Ovary (tissue), 9 donors: ENCODE measurements around the gene CYTIP. TPM values are rescaled to one million over a fixed set of nuclear protein-coding genes. Genes with fewer than 3 reads are reported as not detected.

Source experiments
- DNase-seq, 5 donors: peaks; one replicate each; pipeline ENCODE4 v3.0.0-alpha.2; 2019 to 2020
- H3K27ac ChIP-seq, 2 donors: fragments of 200-600 bp; one replicate each; pipeline versions ENCODE4 v1.5.1 to v1.8.0; 2019 to 2022
- H3K27me3 ChIP-seq: fragments of 200-600 bp; one replicate; pipeline ENCODE4 v1.8.0; 2022
- H3K36me3 ChIP-seq: fragments of 200-600 bp; sonication (generic); one replicate; pipeline ENCODE4 v1.5.1; 2019
- H3K4me1 ChIP-seq: one replicate; pipeline ENCODE4 v1.8.1; 2013; ENCODE audit warnings: mild to moderate bottlenecking, moderate library complexity; ENCODE audit not compliant: insufficient read depth
- H3K4me3 ChIP-seq: fragments of 200-600 bp; sonication (generic); one replicate; pipeline ENCODE4 v1.5.1; 2017
- H3K9me3 ChIP-seq, 2 donors: fragments of 200-600 bp in 1 of 2; sonication (generic) in 1 of 2; one replicate each; pipeline versions ENCODE4 v1.5.1 to v1.8.1; 2013 to 2019; ENCODE audit warnings: mild to moderate bottlenecking in 1 of 2, moderate library complexity in 1 of 2
- EP300 ChIP-seq: sonication (generic); formaldehyde crosslinking; IDR thresholded peaks from one replicate; pipeline ENCODE4 v1.6.1; 2017; ENCODE audit warnings: antibody characterized with exemption
- POLR2A ChIP-seq: fragments of 450-650 bp; IDR thresholded peaks from one replicate; pipeline ENCODE4 v1.6.1; 2017; ENCODE audit warnings: antibody characterized with exemption, mild to moderate bottlenecking, moderate library complexity
- WGBS, 3 donors: extraction: QIAGEN DNeasy Blood & Tissue Kit in 1 of 3; methylation state at CpG; one replicate each; pipeline versions ENCODE4 v1.1.5 to v1.1.7; 2013 to 2017; 5-methylcytosine and 5-hydroxymethylcytosine counted together
- intact Hi-C, 4 donors: fragments of 100-400 bp; cut with DNase I; formaldehyde crosslinking; loops; one replicate each; pipeline versions ENCODE4 v1.11.0 to v1.15.1; 2022 to 2023
- polyA plus RNA-seq, 2 donors: library from polyadenylated mRNA; stranded (reverse); fragments of 200-250 nt in 1 of 2; fragments of 350-450 nt in 1 of 2; fragmentation: Illumina TruSeq in 1 of 2; extraction: RNeasy Lipid Tissue Mini Kit (QIAGEN cat#74804) in 1 of 2; gene quantifications; one replicate each; pipeline ENCODE4 v1.2.3, GENCODE V29; 2013 to 2014
- total RNA-seq, 7 donors: library from RNA; depleted of rRNA in 2 of 7; stranded (reverse); fragments of >200 nt in 2 of 7; fragmentation: NEBNext Ultra II Directional in 3 of 7; extraction: Animal tissue kit (Norgen Biotek cat#: 25700) in 3 of 7; gene quantifications; one replicate each; pipeline versions ENCODE4 v1.1.0 to v1.2.4, GENCODE V29; 2016 to 2023
- TF ChIP-seq, protein P1 (sequence below), 3 donors: fragments of 450-650 bp in 2 of 3; fragments of 200-600 bp in 1 of 3; IDR thresholded peaks; one replicate each; pipeline versions ENCODE4 v1.5.1 to v1.8.0; 2016 to 2022; ENCODE audit warnings: antibody characterized with exemption in 3 of 3, mild to moderate bottlenecking in 1 of 3
- donor health status: DM: no; HTN: no; CAD: no; lungs with moderate emphysema.
- donor health status: DM: no; HTN: no; CAD: no.
- donor health status: Bipolar disorder and iron deficiency.
- donor health status: DM: yes; HTN: yes; CAD: no.
- donor health status: DM: no; HTN: no; CAD: no.
- donor health status: DM: yes; HTN: yes; CAD: no.

The CYTIP gene
- total and polyA plus RNA-seq, 9 donors: 0.66 to 6.1 (median 2.7) TPM

DNA sequence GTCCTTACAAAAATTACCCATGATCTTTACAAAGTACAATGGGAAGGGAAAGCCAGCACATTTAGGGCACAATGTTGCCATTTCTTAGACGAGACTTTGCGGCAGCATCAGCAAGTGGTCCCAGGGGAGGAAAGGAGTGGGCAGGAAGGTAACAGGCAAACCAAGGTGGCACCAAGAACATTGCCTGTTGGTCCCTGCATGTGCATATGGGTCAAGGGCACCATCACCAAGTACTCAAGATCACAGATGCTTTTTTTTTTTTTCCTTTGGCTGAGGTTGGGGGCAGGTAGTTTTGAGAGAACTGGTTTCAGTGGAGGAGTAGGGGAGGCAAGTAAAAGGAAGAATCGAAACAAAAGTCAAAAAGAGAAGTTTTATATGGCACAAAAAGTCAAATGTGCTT, 752 bp upstream of the CYTIP start:
- intact Hi-C loops: no loop called here
- DNase-seq: no peak
- no peaks in the 10 kb centered on the region for H3K27me3 ChIP-seq
- H3K4me1 ChIP-seq: no peaks in the 10 kb centered on the region
- H3K9me3 ChIP-seq: no peaks in the 10 kb centered on the region
- TF ChIP-seq, protein P1, sequence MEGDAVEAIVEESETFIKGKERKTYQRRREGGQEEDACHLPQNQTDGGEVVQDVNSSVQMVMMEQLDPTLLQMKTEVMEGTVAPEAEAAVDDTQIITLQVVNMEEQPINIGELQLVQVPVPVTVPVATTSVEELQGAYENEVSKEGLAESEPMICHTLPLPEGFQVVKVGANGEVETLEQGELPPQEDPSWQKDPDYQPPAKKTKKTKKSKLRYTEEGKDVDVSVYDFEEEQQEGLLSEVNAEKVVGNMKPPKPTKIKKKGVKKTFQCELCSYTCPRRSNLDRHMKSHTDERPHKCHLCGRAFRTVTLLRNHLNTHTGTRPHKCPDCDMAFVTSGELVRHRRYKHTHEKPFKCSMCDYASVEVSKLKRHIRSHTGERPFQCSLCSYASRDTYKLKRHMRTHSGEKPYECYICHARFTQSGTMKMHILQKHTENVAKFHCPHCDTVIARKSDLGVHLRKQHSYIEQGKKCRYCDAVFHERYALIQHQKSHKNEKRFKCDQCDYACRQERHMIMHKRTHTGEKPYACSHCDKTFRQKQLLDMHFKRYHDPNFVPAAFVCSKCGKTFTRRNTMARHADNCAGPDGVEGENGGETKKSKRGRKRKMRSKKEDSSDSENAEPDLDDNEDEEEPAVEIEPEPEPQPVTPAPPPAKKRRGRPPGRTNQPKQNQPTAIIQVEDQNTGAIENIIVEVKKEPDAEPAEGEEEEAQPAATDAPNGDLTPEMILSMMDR (IDR thresholded peaks at IDR 0.05): no peak
- no peak for TF ChIP-seq EP300
- no peak for TF ChIP-seq POLR2A
- H3K36me3 ChIP-seq: no peaks in the 10 kb centered on the region
- H3K4me3 ChIP-seq: no peak overlapping the region
- 85 to 89% (median 88%) methylated on average over 3 of the region's 3 CpGs for WGBS, 3 donors
- no peak overlapping the region for H3K27ac ChIP-seq

DNA sequence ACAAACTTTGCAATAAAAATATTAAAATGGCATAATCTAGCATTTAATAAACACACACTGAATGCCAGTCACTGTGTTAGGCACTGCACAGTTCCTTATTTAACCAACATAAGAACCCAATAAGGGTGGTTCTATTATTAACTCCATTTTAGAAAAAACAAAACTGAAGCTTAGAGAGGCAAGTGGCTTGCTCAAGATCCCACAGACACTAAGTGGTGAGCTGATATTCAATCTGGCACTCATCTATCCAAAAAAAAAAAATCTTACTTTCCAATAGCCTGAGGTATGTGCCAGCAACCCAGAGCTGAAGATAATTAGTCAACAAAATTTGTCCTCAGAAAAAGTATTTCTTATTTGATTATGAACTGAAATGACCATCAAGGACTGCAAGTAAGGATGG, 799 bp downstream of the CYTIP start:
- H3K27ac ChIP-seq: no peak overlapping the region
- no peaks in the 10 kb centered on the region for H3K36me3 ChIP-seq
- H3K9me3 ChIP-seq: no peaks in the 10 kb centered on the region
- TF ChIP-seq, protein P1 (IDR thresholded peaks at IDR 0.05): no peak
- TF ChIP-seq POLR2A (no peak), EP300 (no peak)
- no peaks in the 10 kb centered on the region for H3K27me3 ChIP-seq
- no peaks in the 10 kb centered on the region for H3K4me1 ChIP-seq
- intact Hi-C loops: no loop called here
- H3K4me3 ChIP-seq: no peak overlapping the region
- no peak for DNase-seq

DNA sequence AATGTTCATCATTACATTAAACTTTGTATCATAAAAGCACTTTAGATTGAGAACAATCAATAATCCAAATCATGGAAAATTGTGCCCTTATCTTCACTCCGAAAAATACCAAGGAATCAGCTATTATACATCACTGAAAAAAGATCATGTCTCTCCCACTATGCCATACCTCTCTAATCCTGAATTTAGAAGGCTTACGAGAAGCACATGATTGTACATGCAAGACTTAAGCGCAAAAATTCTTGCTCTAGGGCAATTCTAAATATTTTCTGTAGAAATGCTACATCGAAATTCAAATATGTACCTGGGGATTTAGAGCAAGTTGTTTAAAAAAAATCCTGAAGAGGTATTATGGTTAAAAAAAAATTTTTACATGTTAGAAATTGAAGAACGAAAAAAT, 1.3 kb downstream of the CYTIP start:
- Histone ChIP-seq H3K27me3 (no peaks in the 10 kb centered on the region), H3K4me1 (no peaks in the 10 kb centered on the region), H3K9me3 (no peaks in the 10 kb centered on the region), H3K27ac (no peak overlapping the region), H3K4me3 (no peak overlapping the region), H3K36me3 (no peaks in the 10 kb centered on the region)
- WGBS, 3 donors: 74 to 79% (median 77%) methylated on average over 5 of the region's 5 CpGs
- TF ChIP-seq, protein P1 (IDR thresholded peaks at IDR 0.05): no peak
- TF ChIP-seq EP300: no peak
- TF ChIP-seq POLR2A: no peak
- DNase-seq: no peak
- intact Hi-C loops: no loop called here

DNA sequence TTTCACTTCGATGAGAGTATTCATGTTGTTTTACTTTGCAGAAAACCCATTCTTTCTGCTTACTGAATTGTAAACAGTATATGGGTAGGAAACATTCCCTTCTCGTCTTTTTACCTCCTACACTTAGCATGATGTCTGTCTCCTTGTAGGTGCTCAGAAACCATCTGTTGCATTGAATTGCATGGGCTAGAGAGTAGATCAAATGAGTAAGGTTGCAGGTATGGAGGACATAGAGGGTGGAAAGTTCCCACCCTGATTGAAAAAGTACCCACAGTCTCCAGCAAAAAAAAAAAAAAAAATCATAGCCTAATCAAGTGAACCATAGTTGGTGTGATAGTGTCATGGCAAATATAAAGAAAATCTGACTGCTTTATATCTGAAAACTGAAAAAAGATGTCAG, 1.7 kb downstream of the CYTIP start:
- H3K36me3 ChIP-seq: no peaks in the 10 kb centered on the region
- no peak overlapping the region for H3K27ac ChIP-seq
- DNase-seq: no peak
- TF ChIP-seq EP300 (no peak), POLR2A (no peak)
- TF ChIP-seq, protein P1 (IDR thresholded peaks at IDR 0.05): no peak
- H3K9me3 ChIP-seq: no peaks in the 10 kb centered on the region
- WGBS, 3 donors: 49 to 70% (median 60%) methylated on average over 2 of the region's 2 CpGs
- intact Hi-C loops: no loop called here
- H3K27me3 ChIP-seq: no peaks in the 10 kb centered on the region
- H3K4me1 ChIP-seq: no peaks in the 10 kb centered on the region
- no peak overlapping the region for H3K4me3 ChIP-seq

DNA sequence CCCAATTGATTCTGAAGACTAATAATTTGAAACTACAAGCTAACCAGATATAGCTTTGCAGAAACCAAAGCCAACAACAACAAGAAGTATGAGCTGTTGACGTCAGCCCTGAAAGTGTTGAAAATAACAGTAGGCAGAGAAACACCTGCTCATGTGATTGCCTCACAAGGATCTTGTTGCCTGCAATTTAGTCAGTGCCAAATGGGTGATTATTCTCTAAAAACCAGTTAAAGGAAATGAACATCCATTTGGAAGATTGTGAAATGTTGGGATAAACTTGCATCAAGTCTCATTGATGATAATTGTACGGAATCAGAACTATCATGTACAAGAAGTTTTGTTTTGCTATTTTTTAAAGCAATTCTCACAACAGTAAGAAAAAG, 2.8 kb downstream of the CYTIP start:
- Histone ChIP-seq H3K36me3 (no peaks in the 10 kb centered on the region), H3K9me3 (no peaks in the 10 kb centered on the region), H3K27me3 (no peaks in the 10 kb centered on the region), H3K4me1 (no peaks in the 10 kb centered on the region), H3K27ac (no peak overlapping the region), H3K4me3 (no peak overlapping the region)
- no peak for DNase-seq
- 14 to 24% (median 18%) methylated on average over 2 of the region's 2 CpGs for WGBS, 3 donors
- intact Hi-C loops: no loop called here
- TF ChIP-seq, protein P1 (IDR thresholded peaks at IDR 0.05): no peak
- TF ChIP-seq EP300 (no peak), POLR2A (no peak)
